MCF 10A (cell line): ENCODE data around the gene CCRL2. TPM values are rescaled to one million over a fixed set of nuclear protein-coding genes. Genes with fewer than 3 reads are reported as not detected.
"Not testable (repeated sequence)": the region's sequence is repeated elsewhere in the genome, so short reads cannot be mapped to it uniquely, and the experiment has no call there.

Source experiments
- BruUV-seq: library from RNA; stranded (reverse); fragments of 400-500 nt; replicated peaks from 2 replicates; lab custom pipeline; 2021; lab: Mats Ljungman, UMichigan
- CTCF ChIA-PET: fragments of 300-600 bp; sonication (Branson Sonifier 250); formaldehyde crosslinking; extraction: SDS; loops from one replicate; lab custom pipeline; 2021; ENCODE audit warnings: antibody characterized with exemption, inconsistent platforms; lab: Yijun Ruan, JAX
- POLR2A ChIA-PET: fragments of 300-600, 350-650 bp; sonication (Branson Sonifier 250); formaldehyde crosslinking; extraction: SDS; loops from one replicate; lab custom pipeline; 2020; ENCODE audit warnings: antibody characterized with exemption, inconsistent platforms; lab: Yijun Ruan, JAX
- DNase-seq: peaks from one replicate; pipeline ENCODE4 v3.0.0-alpha.2; 2018; ENCODE audit not compliant: unreplicated experiment
- H3K27ac Mint-ChIP-seq: one replicate; pipeline ENCODE4 v1.8.0; 2022; ENCODE audit warnings: mild to moderate bottlenecking, low read depth, mixed read lengths; ENCODE audit not compliant: unreplicated experiment
- H3K27me3 Mint-ChIP-seq: one replicate; pipeline ENCODE4 v1.8.0; 2022; ENCODE audit warnings: mixed read lengths; ENCODE audit not compliant: insufficient read depth, unreplicated experiment
- H3K36me3 Mint-ChIP-seq: one replicate; pipeline ENCODE4 v1.8.0; 2022; ENCODE audit warnings: mild to moderate bottlenecking, moderate library complexity, mixed read lengths; ENCODE audit not compliant: insufficient read depth, unreplicated experiment
- H3K4me1 Mint-ChIP-seq: one replicate; pipeline ENCODE4 v1.8.0; 2022; ENCODE audit warnings: mixed read lengths; ENCODE audit not compliant: insufficient read depth, unreplicated experiment
- H3K4me3 Mint-ChIP-seq: one replicate; pipeline ENCODE4 v1.8.0; 2022; ENCODE audit warnings: mild to moderate bottlenecking, moderate library complexity, mixed read lengths; ENCODE audit not compliant: unreplicated experiment
- H3K9me3 Mint-ChIP-seq: one replicate; pipeline ENCODE4 v1.8.0; 2022; ENCODE audit warnings: mixed read lengths; ENCODE audit not compliant: unreplicated experiment
- CTCF ChIP-seq: fragments of 200-600 bp; IDR thresholded peaks from one replicate; pipeline ENCODE4 v1.8.0; 2022; ENCODE audit warnings: antibody characterized with exemption, mild to moderate bottlenecking; ENCODE audit not compliant: unreplicated experiment
- intact Hi-C: fragments of 100-400 bp; cut with micrococcal nuclease; formaldehyde crosslinking; loops from 2 replicates; pipeline ENCODE4 v1.14.1; 2022
- total RNA-seq: library from RNA; stranded (reverse); gene quantifications from 2 replicates; pipeline ENCODE4 v1.2.3, GENCODE V29; 2022

The CCRL2 gene
- total RNA-seq, 1 experiment from 2014 or later: not detected

GRCh38 chr3:46429671-46430070 lies 22.6 kb downstream of the CCRL2 start:
- no peaks in the 10 kb centered on the region for H3K36me3 Mint-ChIP-seq
- ChIA-PET POLR2A (interaction anchor here (0.6 to 1.6 kb wide), 3 partner anchors 15 to 316 kb away, joined by 3 to 7 read pairs (median 3); no protein-coding TSS in a partner anchor), CTCF (interaction anchor here (1.0 to 1.4 kb wide), 3 partner anchors 10 to 52 kb away, joined by 3 to 7 read pairs (median 3); no protein-coding TSS in a partner anchor)
- TF ChIP-seq CTCF: no peak
- H3K4me3 Mint-ChIP-seq: no peak overlapping the region
- peaks cover 13% of the 10 kb centered on the region for H3K4me1 Mint-ChIP-seq
- DNase-seq: peak; percentile 16
- no peaks in the 10 kb centered on the region for H3K27me3 Mint-ChIP-seq
- peaks cover 9% of the 10 kb centered on the region for H3K9me3 Mint-ChIP-seq
- no TSS peak for BruUV-seq
- intact Hi-C loops: no loop called here
- peak overlapping the region; percentile 40 for H3K27ac Mint-ChIP-seq

DNA sequence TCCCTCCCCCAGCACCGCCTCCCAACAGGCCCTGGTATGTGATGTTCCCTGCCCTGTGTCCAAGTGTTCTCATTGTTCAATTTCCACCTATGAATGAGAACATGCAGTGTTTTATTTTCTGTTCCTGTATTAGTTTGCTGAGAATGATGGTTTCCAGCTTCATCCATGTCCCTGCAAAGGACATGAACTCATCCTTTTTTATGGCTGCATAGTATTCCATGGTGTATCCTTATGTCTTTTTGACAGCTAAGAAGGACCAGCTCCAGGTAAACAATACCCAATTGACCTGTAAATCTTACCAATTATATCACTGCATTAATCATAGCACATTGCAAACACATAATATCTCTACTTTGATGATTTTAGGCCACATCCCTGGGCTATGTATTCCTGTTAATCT lies 23.8 kb downstream of the CCRL2 start:
- intact Hi-C loops, H3K27me3 Mint-ChIP-seq, POLR2A ChIA-PET, BruUV-seq, H3K27ac Mint-ChIP-seq, H3K4me3 Mint-ChIP-seq, DNase-seq, H3K36me3 Mint-ChIP-seq, H3K9me3 Mint-ChIP-seq: not testable (repeated sequence)
- peaks cover 13% of the 10 kb centered on the region for H3K4me1 Mint-ChIP-seq
- CTCF ChIA-PET: interaction anchor here (0.6 to 1.1 kb wide), 2 partner anchors 19 to 335 kb away, joined by 3 read pairs; no protein-coding TSS in a partner anchor

DNA sequence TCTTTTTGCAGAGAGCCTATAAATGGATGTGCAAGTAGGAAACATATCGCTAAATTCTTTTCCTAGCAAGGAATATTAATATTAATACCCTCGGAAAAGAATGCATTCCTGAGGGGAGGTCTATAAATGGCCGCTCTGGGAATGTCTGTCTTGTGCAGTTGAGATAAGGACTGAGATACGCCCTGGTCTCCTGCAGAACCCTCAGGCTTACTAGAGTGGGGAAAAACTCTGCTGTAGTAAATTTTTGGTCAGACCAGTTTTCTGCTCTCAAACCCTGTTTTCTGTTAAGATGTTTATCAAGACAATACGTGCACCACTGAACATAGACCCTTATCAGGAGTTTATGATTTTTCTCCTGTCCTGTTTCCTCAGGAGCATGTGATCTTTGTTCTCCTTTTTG lies 24.8 kb downstream of the CCRL2 start:
- POLR2A ChIA-PET: not testable (repeated sequence)
- CTCF ChIA-PET: interaction anchor here (0.6 to 1.1 kb wide), 2 partner anchors 18 to 249 kb away, joined by 3 read pairs; no protein-coding TSS in a partner anchor

GRCh38 chr3:46433118-46433517 lies 26.1 kb downstream of the CCRL2 start:
- POLR2A ChIA-PET, H3K36me3 Mint-ChIP-seq, H3K4me3 Mint-ChIP-seq, BruUV-seq, intact Hi-C loops, H3K27me3 Mint-ChIP-seq, H3K9me3 Mint-ChIP-seq, H3K27ac Mint-ChIP-seq, DNase-seq: not testable (repeated sequence)
- H3K4me1 Mint-ChIP-seq: peaks cover 13% of the 10 kb centered on the region
- CTCF ChIA-PET: interaction anchor here (0.6 kb wide), 1 partner anchor 508 kb away, joined by 3 read pairs; no protein-coding TSS in a partner anchor

More for the DNA sequence above, 24.8 kb downstream of the CCRL2 start:
- H3K27me3 Mint-ChIP-seq, H3K9me3 Mint-ChIP-seq, DNase-seq, H3K27ac Mint-ChIP-seq, H3K4me3 Mint-ChIP-seq, intact Hi-C loops, H3K36me3 Mint-ChIP-seq, BruUV-seq: not testable (repeated sequence)
- peaks cover 13% of the 10 kb centered on the region for H3K4me1 Mint-ChIP-seq

DNA sequence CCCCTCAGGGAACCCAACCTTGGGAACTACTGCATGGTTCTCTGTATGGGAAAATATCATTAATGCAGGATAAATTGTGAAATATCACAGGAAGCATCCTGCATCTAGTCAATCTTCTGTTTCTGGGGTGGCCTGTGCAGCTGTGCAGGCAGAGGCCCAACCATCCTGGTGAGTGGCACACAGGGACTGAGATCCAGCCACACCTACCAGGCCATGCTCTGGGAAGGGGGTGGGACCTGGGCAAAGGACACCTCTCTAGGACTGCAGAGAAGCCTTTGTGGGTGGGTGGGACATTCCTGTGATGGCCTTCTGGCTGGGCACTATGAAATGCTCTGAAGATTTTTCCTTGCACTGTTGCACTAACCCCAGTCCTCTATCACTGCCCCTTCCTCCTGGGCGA lies 26.8 kb downstream of the CCRL2 start:
- no peak overlapping the region for H3K4me3 Mint-ChIP-seq
- no peaks in the 10 kb centered on the region for H3K36me3 Mint-ChIP-seq
- TF ChIP-seq CTCF: no peak
- no peak overlapping the region for H3K27ac Mint-ChIP-seq
- intact Hi-C loops: no loop called here
- no peaks in the 10 kb centered on the region for H3K27me3 Mint-ChIP-seq
- ChIA-PET CTCF (interaction anchor here (0.6 kb wide), 2 partner anchors 154 to 508 kb away, joined by 3 to 5 read pairs; no protein-coding TSS in a partner anchor), POLR2A (no interaction called here)
- no peak for DNase-seq
- H3K4me1 Mint-ChIP-seq: peaks cover 13% of the 10 kb centered on the region
- no TSS peak for BruUV-seq
- H3K9me3 Mint-ChIP-seq: peaks cover 9% of the 10 kb centered on the region
